T-helper 1 cell treated with Interleukin-12 subunit alpha and Interleukin-12 subunit beta and Interleukin-4 antibody, amounts not matched to agents 30 ng/mL and 1 ng/mL, for 36 hours (primary cell): ENCODE measurements around the gene CSNK2A2. TPM values are rescaled to one million over a fixed set of nuclear protein-coding genes. Genes with fewer than 3 reads are reported as not detected.

Source experiments
- intact Hi-C: fragments of 100-400 bp; cut with micrococcal nuclease; formaldehyde crosslinking; loops from one replicate; pipeline ENCODE4 v1.15.1; 2024
- total RNA-seq: library from RNA; stranded (reverse); gene quantifications from 2 replicates; pipeline ENCODE4 v1.2.3, GENCODE V29; 2022

The CSNK2A2 gene
- total RNA-seq, 1 donor from 2014 or later = 73.3 TPM

- intact Hi-C loops = no loop called here
Measured at GRCh38 chr16:58116081-58116480, 81.8 kb downstream of the CSNK2A2 start.

DNA sequence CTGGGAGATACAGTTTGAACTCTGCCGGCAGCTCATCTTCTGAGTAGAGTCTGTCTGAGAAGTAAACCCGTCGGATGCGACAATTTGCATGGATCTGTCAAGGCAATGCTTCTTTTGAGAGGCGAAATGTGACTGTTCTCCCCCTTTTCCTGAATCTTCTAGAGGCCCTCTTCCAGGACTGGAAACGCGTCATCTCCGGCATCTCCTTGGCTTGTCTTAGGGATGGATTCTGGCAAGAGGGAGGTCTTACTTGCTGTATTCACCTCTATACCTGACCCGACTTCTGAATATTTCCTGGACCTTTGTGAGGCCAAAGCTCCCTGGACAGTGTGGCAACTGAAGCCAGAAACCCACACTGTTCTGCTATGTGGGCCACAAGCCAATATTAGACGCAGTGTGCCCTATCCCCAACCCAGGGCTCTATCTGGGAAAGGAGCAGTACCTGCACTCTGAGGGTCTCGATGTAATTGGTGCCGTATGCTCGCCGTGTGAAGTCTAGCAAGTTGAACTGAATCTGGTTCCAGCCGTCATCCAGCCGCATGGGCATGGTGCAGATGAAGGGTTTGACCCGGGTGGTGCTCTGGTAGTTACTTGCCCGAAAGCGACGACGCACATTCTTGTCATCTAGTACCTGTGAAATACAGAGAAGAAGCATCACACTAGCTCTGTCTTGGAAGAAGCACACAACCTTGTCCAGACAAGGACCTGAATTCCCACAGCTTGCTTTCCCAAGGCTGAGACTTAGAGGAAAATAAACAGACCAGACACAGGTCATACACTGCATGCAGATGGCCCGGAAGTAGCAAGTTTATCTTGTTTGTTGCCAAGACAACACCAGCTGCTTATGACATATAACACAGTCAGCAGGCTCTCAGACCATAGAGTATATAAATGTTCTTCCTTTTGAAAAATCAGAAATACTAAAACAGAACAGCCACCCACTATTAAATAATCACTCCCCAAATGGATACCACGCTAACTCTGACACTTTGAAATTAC lies 82.8 kb downstream of the CSNK2A2 start:
- intact Hi-C loops = no loop called here

- intact Hi-C loops = no loop called here
Measured at GRCh38 chr16:58111302-58111627, 86.6 kb downstream of the CSNK2A2 start.

GRCh38 chr16:58110571-58111301 lies 87.2 kb downstream of the CSNK2A2 start:
- intact Hi-C loops = no loop called here

- intact Hi-C loops = no loop called here
Measured at GRCh38 chr16:58109881-58110280, 88.0 kb downstream of the CSNK2A2 start.

DNA sequence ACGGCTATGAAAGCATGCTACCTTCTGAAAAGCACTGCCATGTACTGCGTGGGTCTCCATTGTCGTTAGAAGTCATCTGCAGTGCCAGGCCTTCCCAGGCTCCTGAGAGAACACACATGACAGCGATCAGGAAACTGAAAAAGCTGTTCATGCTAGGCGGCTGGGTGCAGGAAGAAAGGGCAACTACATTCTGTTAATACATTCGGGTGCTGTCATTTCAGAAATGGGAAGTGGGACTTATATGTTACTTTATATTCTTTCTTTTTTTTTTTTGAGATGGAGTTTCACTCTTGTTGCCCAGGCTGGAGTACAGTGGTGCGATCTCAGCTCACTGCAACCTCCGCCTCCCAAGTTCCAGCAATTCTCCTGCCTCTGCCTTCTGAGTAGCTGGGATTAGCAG lies 88.6 kb downstream of the CSNK2A2 start:
- intact Hi-C loops = no loop called here

Other genes starting within 250 kb of the CSNK2A2 start
- not detected in 2 replicates for gene CNGB1, start 227.0 kb downstream of the CSNK2A2 start, total RNA-seq
- 16.8 and 17.8 TPM in 2 replicates for gene ZNF319, start 197.4 kb downstream of the CSNK2A2 start, total RNA-seq
- 57.1 and 59.6 TPM in 2 replicates for gene USB1, start 196.7 kb downstream of the CSNK2A2 start, total RNA-seq
- gene MMP15, start 172.4 kb downstream of the CSNK2A2 start, total RNA-seq = 0.64 and 0.68 TPM in 2 replicates
- gene CFAP20, start 68.7 kb downstream of the CSNK2A2 start, total RNA-seq = 40.4 and 43.1 TPM in 2 replicates
- gene PRSS54, start 96.9 kb upstream of the CSNK2A2 start, total RNA-seq = not detected in 2 replicates
- gene GINS3, start 194.4 kb upstream of the CSNK2A2 start, total RNA-seq = 13.7 and 14.9 TPM in 2 replicates